DOHH2 (cell line): ENCODE data around the gene ENTPD5.

Experiments
- H3F3A ChIP-seq: fragments of 200-600 bp; sonication (generic), shearing (Covaris generic); 2 replicates; pipeline ENCODE4 v1.6.0; 2016; ENCODE audit warnings: antibody characterized with exemption, mild to moderate bottlenecking; ENCODE audit not compliant: control insufficient read depth, insufficient read depth
- H3K27ac ChIP-seq: fragments of 200-600 bp; sonication (generic); 2 replicates; pipeline ENCODE4 v1.5.1; 2014; ENCODE audit warnings: low read depth, mild to moderate bottlenecking, low read length, moderate library complexity
- H3K27me3 ChIP-seq: fragments of 200-600 bp; sonication (generic); 2 replicates; pipeline ENCODE4 v1.6.1; 2014; ENCODE audit warnings: mild to moderate bottlenecking, low read length, mixed read lengths; ENCODE audit not compliant: control insufficient read depth
- H3K36me3 ChIP-seq: fragments of 200-600 bp; sonication (generic); 2 replicates; pipeline ENCODE4 v1.6.1; 2014; ENCODE audit warnings: mild to moderate bottlenecking, low read length, moderate library complexity, mixed read lengths; ENCODE audit not compliant: control insufficient read depth
- H3K4me1 ChIP-seq: fragments of 200-600 bp; sonication (generic); 2 replicates; pipeline ENCODE4 v1.6.1; 2014; ENCODE audit warnings: mild to moderate bottlenecking, low read length, mixed read lengths; ENCODE audit not compliant: control insufficient read depth
- H3K4me2 ChIP-seq: fragments of 200-600 bp; sonication (generic); 2 replicates; pipeline ENCODE4 v1.6.0; 2014; ENCODE audit warnings: mild to moderate bottlenecking, low read length, moderate library complexity
- H3K4me3 ChIP-seq: fragments of 200-600 bp; sonication (generic); 2 replicates; pipeline ENCODE4 v1.5.1; 2014; ENCODE audit warnings: mild to moderate bottlenecking, low read length, mixed read lengths
- H3K79me2 ChIP-seq: fragments of 200-600 bp; sonication (generic); 2 replicates; pipeline ENCODE4 v1.6.1; 2014; ENCODE audit warnings: mild to moderate bottlenecking, low read length, mixed read lengths; ENCODE audit not compliant: control insufficient read depth
- H3K9me2 ChIP-seq: fragments of 200-600 bp; sonication (generic); replicated peaks from 2 replicates; pipeline ENCODE4 v1.6.1; 2014; ENCODE audit warnings: mild to moderate bottlenecking, low read length, mixed read lengths; ENCODE audit not compliant: control insufficient read depth
- H3K9me3 ChIP-seq: fragments of 200-600 bp; sonication (generic); 2 replicates; pipeline ENCODE4 v1.6.1; 2014; ENCODE audit warnings: antibody characterized with exemption, low read length, mixed read lengths; ENCODE audit not compliant: control insufficient read depth, insufficient read depth
- H4K20me1 ChIP-seq: fragments of 200-600 bp; sonication (generic); 2 replicates; pipeline ENCODE4 v1.6.0; 2014; ENCODE audit warnings: low read depth, mild to moderate bottlenecking, antibody characterized with exemption, low read length, moderate library complexity; ENCODE audit not compliant: control insufficient read depth, insufficient read depth
- EZH2phosphoT487 ChIP-seq: fragments of 200-600 bp; sonication (generic); IDR thresholded peaks from 2 replicates; pipeline ENCODE4 v1.6.1; 2017; ENCODE audit warnings: borderline replicate concordance, mild to moderate bottlenecking, antibody characterized with exemption, low read length, moderate library complexity, mixed read lengths
- TF ChIP-seq, protein P1 (sequence below): fragments of 200-600 bp; sonication (generic); IDR thresholded peaks from one replicate; pipeline ENCODE4 v1.5.1; 2014; ENCODE audit warnings: antibody characterized with exemption, mild to moderate bottlenecking, low read depth, low read length; ENCODE audit not compliant: poor library complexity, severe bottlenecking

Gene ENTPD5

DNA sequence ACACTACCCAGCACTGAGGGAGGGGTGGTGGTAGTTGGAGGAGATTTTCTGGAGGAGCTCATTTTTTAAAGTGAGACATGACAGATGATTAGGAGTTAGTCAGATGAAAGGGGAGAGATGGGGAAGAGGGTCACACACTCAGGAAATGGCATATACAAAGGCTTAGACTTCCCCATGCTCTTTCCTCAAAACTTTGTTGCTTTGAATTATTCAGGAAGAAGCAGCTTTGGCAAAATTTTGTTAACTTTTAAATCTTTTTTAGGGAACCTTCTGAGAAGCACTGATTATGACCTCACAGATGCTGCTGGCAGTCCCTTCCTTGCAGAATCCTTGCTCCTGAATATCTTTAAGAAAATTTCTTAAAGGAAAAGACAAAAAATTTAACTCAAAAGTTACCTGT lies 45.3 kb upstream of the ENTPD5 start:
- no peaks in the 10 kb centered on the region for H3K36me3 ChIP-seq
- no peaks in the 10 kb centered on the region for H3F3A ChIP-seq
- TF ChIP-seq, protein P1, sequence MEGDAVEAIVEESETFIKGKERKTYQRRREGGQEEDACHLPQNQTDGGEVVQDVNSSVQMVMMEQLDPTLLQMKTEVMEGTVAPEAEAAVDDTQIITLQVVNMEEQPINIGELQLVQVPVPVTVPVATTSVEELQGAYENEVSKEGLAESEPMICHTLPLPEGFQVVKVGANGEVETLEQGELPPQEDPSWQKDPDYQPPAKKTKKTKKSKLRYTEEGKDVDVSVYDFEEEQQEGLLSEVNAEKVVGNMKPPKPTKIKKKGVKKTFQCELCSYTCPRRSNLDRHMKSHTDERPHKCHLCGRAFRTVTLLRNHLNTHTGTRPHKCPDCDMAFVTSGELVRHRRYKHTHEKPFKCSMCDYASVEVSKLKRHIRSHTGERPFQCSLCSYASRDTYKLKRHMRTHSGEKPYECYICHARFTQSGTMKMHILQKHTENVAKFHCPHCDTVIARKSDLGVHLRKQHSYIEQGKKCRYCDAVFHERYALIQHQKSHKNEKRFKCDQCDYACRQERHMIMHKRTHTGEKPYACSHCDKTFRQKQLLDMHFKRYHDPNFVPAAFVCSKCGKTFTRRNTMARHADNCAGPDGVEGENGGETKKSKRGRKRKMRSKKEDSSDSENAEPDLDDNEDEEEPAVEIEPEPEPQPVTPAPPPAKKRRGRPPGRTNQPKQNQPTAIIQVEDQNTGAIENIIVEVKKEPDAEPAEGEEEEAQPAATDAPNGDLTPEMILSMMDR: no peak
- TF ChIP-seq EZH2phosphoT487: no peak
- no peak overlapping the region for H3K4me3 ChIP-seq
- no peaks in the 10 kb centered on the region for H3K4me1 ChIP-seq
- H3K4me2 ChIP-seq: no peak overlapping the region
- H3K79me2 ChIP-seq: no peaks in the 10 kb centered on the region
- H3K9me3 ChIP-seq: no peaks in the 10 kb centered on the region
- H3K27me3 ChIP-seq: no peaks in the 10 kb centered on the region
- no peak overlapping the region for H3K27ac ChIP-seq
- no peaks in the 10 kb centered on the region for H4K20me1 ChIP-seq
- no peaks in the 10 kb centered on the region for H3K9me2 ChIP-seq

DNA sequence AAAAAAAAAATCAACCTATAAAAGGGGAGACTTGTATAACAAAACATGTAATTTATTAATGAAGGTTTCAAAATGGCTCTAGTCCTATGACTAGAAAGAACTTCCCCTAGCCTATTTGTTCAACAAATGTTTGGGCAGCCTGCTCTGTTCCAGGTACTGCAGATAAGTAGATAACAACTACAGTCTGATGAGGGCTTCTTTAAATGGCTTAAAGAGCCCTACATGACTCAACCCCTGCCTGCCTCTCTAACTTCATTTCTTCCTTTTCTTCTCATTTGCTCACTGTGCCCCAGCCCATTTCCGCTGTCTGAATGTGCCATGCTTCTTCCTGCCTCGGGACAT lies 43.7 kb upstream of the ENTPD5 start:
- no peak for TF ChIP-seq EZH2phosphoT487
- H3K36me3 ChIP-seq: no peaks in the 10 kb centered on the region
- no peak overlapping the region for H3K4me2 ChIP-seq

DNA sequence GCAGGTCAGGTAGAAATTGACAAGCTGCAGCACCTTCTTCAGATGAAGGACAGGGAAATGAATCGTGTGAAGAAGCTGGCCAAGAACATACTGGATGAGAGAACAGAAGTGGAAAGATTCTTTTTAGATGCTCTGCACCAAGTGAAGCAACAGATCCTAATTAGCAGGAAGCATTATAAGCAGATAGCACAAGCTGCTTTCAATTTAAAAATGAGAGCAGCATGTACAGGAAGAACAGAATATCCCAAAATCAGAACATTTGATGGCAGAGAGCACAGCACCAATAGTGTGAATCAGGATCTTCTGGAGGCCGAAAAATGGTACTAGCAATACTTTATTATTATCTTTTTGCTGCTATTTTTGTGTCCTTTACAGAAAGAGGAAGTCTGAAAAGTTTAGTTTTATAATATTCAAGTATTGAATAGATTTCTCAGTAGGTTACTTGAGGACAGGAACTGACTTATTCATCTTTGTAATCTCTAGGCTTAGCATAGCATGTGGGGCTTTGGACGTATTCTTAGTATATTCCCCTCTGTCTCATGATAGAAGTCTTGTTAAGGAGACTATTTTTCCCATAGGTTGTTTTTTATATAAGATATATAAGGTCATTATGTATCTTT lies 30.9 kb upstream of the ENTPD5 start:
- Histone ChIP-seq H3K9me2 (no peaks in the 10 kb centered on the region), H3F3A (peaks cover 7% of the 10 kb centered on the region; the same call in 1 of the 2 replicates), H3K4me2 (peak overlapping the region; percentile 34), H3K4me1 (peaks cover 16% of the 10 kb centered on the region), H3K36me3 (no peaks in the 10 kb centered on the region), H3K27me3 (no peaks in the 10 kb centered on the region), H3K79me2 (no peaks in the 10 kb centered on the region), H4K20me1 (no peaks in the 10 kb centered on the region), H3K4me3 (no peak overlapping the region), H3K9me3 (no peaks in the 10 kb centered on the region), H3K27ac (no peak overlapping the region)
- TF ChIP-seq, protein P1: no peak
- TF ChIP-seq EZH2phosphoT487: no peak

More for the DNA sequence above, 43.7 kb upstream of the ENTPD5 start:
- Histone ChIP-seq H3K9me3 (no peaks in the 10 kb centered on the region), H3K79me2 (no peaks in the 10 kb centered on the region), H3F3A (no peaks in the 10 kb centered on the region), H3K9me2 (no peaks in the 10 kb centered on the region), H3K27me3 (no peaks in the 10 kb centered on the region), H3K4me1 (no peaks in the 10 kb centered on the region), H3K4me3 (no peak overlapping the region), H4K20me1 (no peaks in the 10 kb centered on the region), H3K27ac (no peak overlapping the region)

DNA sequence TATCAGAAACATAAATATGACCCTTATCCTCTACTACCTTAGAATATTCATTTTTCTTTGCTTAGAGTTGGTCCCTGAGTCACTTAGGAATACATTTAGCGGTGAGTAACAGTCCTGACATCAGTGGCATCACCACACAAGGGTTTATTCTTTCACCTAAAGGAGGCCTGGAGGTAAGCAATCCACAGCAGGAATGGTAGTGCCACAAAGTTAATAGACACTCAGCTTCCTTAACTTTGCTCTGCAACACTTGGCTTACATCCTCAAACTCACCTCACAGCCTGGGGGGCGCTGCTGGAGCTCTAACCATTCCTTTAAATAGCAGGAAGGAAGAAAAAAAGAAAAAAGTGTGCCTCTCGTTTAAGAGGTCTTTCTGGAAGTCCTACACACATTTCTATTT lies 29.2 kb upstream of the ENTPD5 start:
- no peaks in the 10 kb centered on the region for H3K27me3 ChIP-seq
- no peaks in the 10 kb centered on the region for H3K9me3 ChIP-seq
- peaks cover 7% of the 10 kb centered on the region; the same call in 1 of the 2 replicates for H3F3A ChIP-seq
- H3K27ac ChIP-seq: no peak overlapping the region
- H3K36me3 ChIP-seq: no peaks in the 10 kb centered on the region
- peaks cover 16% of the 10 kb centered on the region for H3K4me1 ChIP-seq
- no peak for TF ChIP-seq EZH2phosphoT487
- TF ChIP-seq, protein P1: peak; percentile 59
- no peaks in the 10 kb centered on the region for H3K9me2 ChIP-seq
- no peaks in the 10 kb centered on the region for H4K20me1 ChIP-seq
- no peak overlapping the region for H3K4me3 ChIP-seq
- no peak overlapping the region for H3K4me2 ChIP-seq
- no peaks in the 10 kb centered on the region for H3K79me2 ChIP-seq
